Measurements from ENCODE around the gene CACNB2. TPM values are rescaled to one million over a fixed set of nuclear protein-coding genes. Genes with fewer than 3 reads are reported as not detected.

Gene CACNB2
- total RNA-seq, 1 experiment from 2014 or later: 0.07 TPM

DNA sequence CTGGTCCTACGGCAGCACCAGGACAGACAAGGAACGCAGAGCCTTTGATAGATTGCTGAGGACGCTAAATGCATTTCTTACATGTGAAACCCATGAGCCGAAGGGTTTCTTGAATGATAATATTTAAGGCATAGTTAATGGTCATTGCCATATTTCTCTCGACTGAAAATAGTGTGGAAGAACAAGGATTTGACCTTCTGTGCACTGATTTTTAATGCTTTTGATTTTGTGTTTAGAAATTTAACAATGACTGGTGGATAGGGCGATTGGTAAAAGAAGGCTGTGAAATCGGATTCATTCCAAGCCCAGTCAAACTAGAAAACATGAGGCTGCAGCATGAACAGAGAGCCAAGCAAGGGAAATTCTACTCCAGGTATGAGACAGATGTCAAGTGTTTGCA, 360.4 kb downstream of the CACNB2 start:
- Histone ChIP-seq H3K4me2 (ENCODE audit: low read length) (no peak overlapping the region), H3K9me2 (replicated peaks; ENCODE audit: low read length) (no peaks in the 10 kb centered on the region), H2AFZ (ENCODE audit: low read length) (no peak overlapping the region), H3K36me3 (ENCODE audit: low read depth, low read length) (no peaks in the 10 kb centered on the region), H3K9me3 (ENCODE audit: low read length) (no peaks in the 10 kb centered on the region), H4K20me1 (ENCODE audit: low read length) (no peaks in the 10 kb centered on the region), H3K27me3 (ENCODE audit: low read length) (no peaks in the 10 kb centered on the region), H3K4me1 (ENCODE audit: insufficient read depth, low read length) (0 out of 2 replicates have a peak, but pooled peaks cover 8% of the 10 kb centered on the region), H3K4me3 (ENCODE audit: low read length) (no peak overlapping the region), H3F3A (ENCODE audit: low read length, unreplicated experiment) (no peaks in the 10 kb centered on the region), H3K9ac (ENCODE audit: low read length) (no peak overlapping the region), H3K79me2 (ENCODE audit: low read length) (no peaks in the 10 kb centered on the region), H3K27ac (ENCODE audit: low read length) (no peak overlapping the region)
- TF ChIP-seq EZH2phosphoT487 (IDR thresholded peaks at IDR 0.05; ENCODE audit: borderline replicate concordance, low read length) (no peak), CTCF (conservative IDR thresholded peaks at IDR 0.05; ENCODE audit: low read depth, low read length) (no peak), EZH2 (IDR thresholded peaks at IDR 0.05; ENCODE audit: low read length, unreplicated experiment) (no peak)
- ATAC-seq (no peak), DNase-seq (no peak)
- intact Hi-C loops (cut with micrococcal nuclease): no loop called here
- BruUV-seq (replicated peaks): no TSS peak
- ChIA-PET POLR2A (ENCODE audit: unreplicated experiment) (no interaction called here), CTCF (no interaction called here)

GRCh38 chr10:18501198-18501597, 361.0 kb downstream of the CACNB2 start:
- DNase-seq (peak; percentile 47), ATAC-seq (peak; percentile 90)
- no peak overlapping the region for H3K27ac ChIP-seq (ENCODE audit: low read length)
- BruUV-seq (replicated peaks): no TSS peak
- H3K4me1 ChIP-seq (ENCODE audit: insufficient read depth, low read length): 0 out of 2 replicates have a peak, but pooled peaks cover 8% of the 10 kb centered on the region
- H3K9ac ChIP-seq (ENCODE audit: low read length): no peak overlapping the region
- CTCF ChIA-PET: no interaction called here
- H3K9me2 ChIP-seq (replicated peaks; ENCODE audit: low read length): no peaks in the 10 kb centered on the region
- H3K4me2 ChIP-seq (ENCODE audit: low read length): peak overlapping the region; percentile 72
- H2AFZ ChIP-seq (ENCODE audit: low read length): peak overlapping the region; percentile 50; the same call in 1 of the 2 replicates
- no peaks in the 10 kb centered on the region for H3K36me3 ChIP-seq (ENCODE audit: low read depth, low read length)
- no peaks in the 10 kb centered on the region for H3F3A ChIP-seq (ENCODE audit: low read length, unreplicated experiment)
- no peak for TF ChIP-seq CTCF (conservative IDR thresholded peaks at IDR 0.05; ENCODE audit: low read depth, low read length)
- TF ChIP-seq EZH2phosphoT487 (IDR thresholded peaks at IDR 0.05; ENCODE audit: borderline replicate concordance, low read length): no peak
- no peak for TF ChIP-seq EZH2 (IDR thresholded peaks at IDR 0.05; ENCODE audit: low read length, unreplicated experiment)
- no peaks in the 10 kb centered on the region for H3K27me3 ChIP-seq (ENCODE audit: low read length)
- no peaks in the 10 kb centered on the region for H3K79me2 ChIP-seq (ENCODE audit: low read length)
- intact Hi-C loops (cut with micrococcal nuclease): no loop called here
- H4K20me1 ChIP-seq (ENCODE audit: low read length): no peaks in the 10 kb centered on the region
- H3K9me3 ChIP-seq (ENCODE audit: low read length): no peaks in the 10 kb centered on the region
- POLR2A ChIA-PET (ENCODE audit: unreplicated experiment): no interaction called here
- H3K4me3 ChIP-seq (ENCODE audit: low read length): peak overlapping the region; percentile 55

- Histone ChIP-seq H3K9ac (ENCODE audit: low read length) (no peak overlapping the region), H3K4me2 (ENCODE audit: low read length) (peak overlapping the region; percentile 72), H2AFZ (ENCODE audit: low read length) (peak overlapping the region; percentile 50; the same call in 1 of the 2 replicates), H3K79me2 (ENCODE audit: low read length) (no peaks in the 10 kb centered on the region), H3K4me3 (ENCODE audit: low read length) (peak overlapping the region; percentile 55), H3K9me2 (replicated peaks; ENCODE audit: low read length) (no peaks in the 10 kb centered on the region), H3K36me3 (ENCODE audit: low read depth, low read length) (no peaks in the 10 kb centered on the region), H4K20me1 (ENCODE audit: low read length) (no peaks in the 10 kb centered on the region), H3K27ac (ENCODE audit: low read length) (no peak overlapping the region), H3K9me3 (ENCODE audit: low read length) (no peaks in the 10 kb centered on the region), H3F3A (ENCODE audit: low read length, unreplicated experiment) (no peaks in the 10 kb centered on the region), H3K27me3 (ENCODE audit: low read length) (no peaks in the 10 kb centered on the region), H3K4me1 (ENCODE audit: insufficient read depth, low read length) (0 out of 2 replicates have a peak, but pooled peaks cover 8% of the 10 kb centered on the region)
- DNase-seq (no peak), ATAC-seq (no peak)
- BruUV-seq (replicated peaks): no TSS peak
- intact Hi-C loops (cut with micrococcal nuclease): no loop called here
- CTCF ChIA-PET: no interaction called here
- no peak for TF ChIP-seq EZH2phosphoT487 (IDR thresholded peaks at IDR 0.05; ENCODE audit: borderline replicate concordance, low read length)
- no peak for TF ChIP-seq CTCF (conservative IDR thresholded peaks at IDR 0.05; ENCODE audit: low read depth, low read length)
- no peak for TF ChIP-seq EZH2 (IDR thresholded peaks at IDR 0.05; ENCODE audit: low read length, unreplicated experiment)
- POLR2A ChIA-PET (ENCODE audit: unreplicated experiment): no interaction called here
These were observed 361.4 kb downstream of the CACNB2 start for GRCh38 chr10:18501629-18502028.
